ENCODE results near the gene PRDM11. TPM values are rescaled to one million over a fixed set of nuclear protein-coding genes. Genes with fewer than 3 reads are reported as not detected.

PRDM11 gene
- total RNA-seq, 1 donor from 2014 or later: 60.2 TPM

DNA sequence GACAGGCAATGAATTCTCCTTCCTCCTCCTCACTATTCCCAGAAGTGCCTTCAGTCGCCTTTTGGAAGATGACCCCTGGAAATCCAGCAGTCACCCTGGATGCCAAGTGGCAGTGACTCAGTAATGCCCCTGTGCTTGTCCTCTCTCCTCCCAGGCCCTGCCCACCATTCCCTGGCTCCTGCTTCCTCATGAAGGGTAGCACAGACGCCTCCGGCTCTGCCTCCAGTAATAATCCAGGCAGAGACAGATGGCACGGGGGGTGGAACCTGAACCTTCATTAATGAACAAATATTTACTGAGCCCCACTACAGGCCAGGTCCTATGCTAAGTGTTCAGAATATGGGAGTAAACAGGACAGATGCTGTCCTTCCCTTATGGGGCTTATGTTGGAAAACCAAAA, 116.5 kb downstream of the PRDM11 start:
- Mint-ChIP-seq H3K27ac (no peak overlapping the region), H3K4me3 (no peak overlapping the region), H3K27me3 (ENCODE audit: low read depth) (peaks cover 55% of the 10 kb centered on the region), H3K4me1 (no peaks in the 10 kb centered on the region), H3K9me3 (peaks cover 4% of the 10 kb centered on the region), H3K36me3 (no peaks in the 10 kb centered on the region)
- no peak for DNase-seq (ENCODE audit: low spot score in 2 of 2, unreplicated experiment in 2 of 2)
- no peak for TF ChIP-seq CTCF (IDR thresholded peaks at IDR 0.05; ENCODE audit: unreplicated experiment)

DNA sequence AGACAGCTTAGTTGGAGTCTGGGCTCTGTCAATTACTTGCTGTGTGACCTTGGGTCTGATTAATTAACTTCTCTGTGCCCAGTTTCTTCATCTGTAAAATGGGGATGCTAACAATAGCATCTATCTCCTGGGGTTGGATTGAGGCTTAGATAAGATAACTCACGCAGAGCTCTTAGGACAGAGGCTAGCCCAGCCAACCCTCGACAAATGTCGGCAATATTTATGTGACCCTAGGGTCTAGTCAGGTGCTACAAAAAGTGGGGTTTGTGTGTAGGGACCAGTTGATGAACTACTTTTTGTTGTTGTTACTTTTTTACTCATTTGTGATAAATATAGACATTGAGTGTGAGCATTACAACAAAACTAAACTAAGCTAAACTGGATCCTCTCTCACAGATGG, 117.3 kb downstream of the PRDM11 start:
- H3K27me3 Mint-ChIP-seq (ENCODE audit: low read depth): peaks cover 55% of the 10 kb centered on the region
- no peak for TF ChIP-seq CTCF (IDR thresholded peaks at IDR 0.05; ENCODE audit: unreplicated experiment)
- H3K27ac Mint-ChIP-seq: no peak overlapping the region
- H3K36me3 Mint-ChIP-seq: no peaks in the 10 kb centered on the region
- DNase-seq (ENCODE audit: low spot score in 2 of 2, unreplicated experiment in 2 of 2): no peak
- peaks cover 4% of the 10 kb centered on the region for H3K9me3 Mint-ChIP-seq
- H3K4me3 Mint-ChIP-seq: no peak overlapping the region
- H3K4me1 Mint-ChIP-seq: no peaks in the 10 kb centered on the region

DNA sequence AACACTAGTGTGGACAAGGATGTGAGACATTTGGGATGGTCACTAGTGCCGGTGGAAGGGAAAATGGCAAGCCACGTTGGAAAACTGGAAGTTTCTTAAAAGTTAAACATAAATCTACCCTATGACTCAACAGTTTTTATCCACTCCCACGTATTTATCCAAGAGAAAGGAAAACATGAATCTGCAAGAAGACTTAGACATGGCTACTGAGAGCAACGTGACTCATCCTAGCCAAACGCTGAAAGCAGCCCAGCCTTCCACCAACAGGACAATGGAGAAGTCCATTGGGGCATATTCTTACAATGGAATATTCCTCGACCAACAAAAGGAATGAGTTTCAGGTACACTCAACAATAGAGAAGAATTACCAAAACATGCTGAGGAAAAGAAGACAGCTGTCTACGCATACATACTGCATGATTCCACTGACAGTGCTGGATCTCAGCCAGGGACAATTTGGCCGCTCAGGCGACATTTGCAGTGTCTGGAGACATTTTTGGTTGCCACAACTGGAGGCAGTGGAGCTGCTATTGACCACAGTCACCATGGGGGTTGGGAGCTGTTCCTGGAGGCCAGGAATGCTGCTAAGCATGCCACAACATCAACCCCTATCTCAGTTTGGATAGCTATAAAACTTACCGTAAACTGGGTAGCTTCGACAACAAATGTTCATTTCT, 118.5 kb downstream of the PRDM11 start:
- no peak overlapping the region for H3K4me3 Mint-ChIP-seq
- no peak for DNase-seq (ENCODE audit: low spot score in 2 of 2, unreplicated experiment in 2 of 2)
- no peak overlapping the region for H3K27ac Mint-ChIP-seq
- H3K27me3 Mint-ChIP-seq (ENCODE audit: low read depth): peaks cover 53% of the 10 kb centered on the region
- H3K4me1 Mint-ChIP-seq: no peaks in the 10 kb centered on the region
- peaks cover 4% of the 10 kb centered on the region for H3K9me3 Mint-ChIP-seq
- H3K36me3 Mint-ChIP-seq: no peaks in the 10 kb centered on the region
- TF ChIP-seq CTCF (IDR thresholded peaks at IDR 0.05; ENCODE audit: unreplicated experiment): no peak

DNA sequence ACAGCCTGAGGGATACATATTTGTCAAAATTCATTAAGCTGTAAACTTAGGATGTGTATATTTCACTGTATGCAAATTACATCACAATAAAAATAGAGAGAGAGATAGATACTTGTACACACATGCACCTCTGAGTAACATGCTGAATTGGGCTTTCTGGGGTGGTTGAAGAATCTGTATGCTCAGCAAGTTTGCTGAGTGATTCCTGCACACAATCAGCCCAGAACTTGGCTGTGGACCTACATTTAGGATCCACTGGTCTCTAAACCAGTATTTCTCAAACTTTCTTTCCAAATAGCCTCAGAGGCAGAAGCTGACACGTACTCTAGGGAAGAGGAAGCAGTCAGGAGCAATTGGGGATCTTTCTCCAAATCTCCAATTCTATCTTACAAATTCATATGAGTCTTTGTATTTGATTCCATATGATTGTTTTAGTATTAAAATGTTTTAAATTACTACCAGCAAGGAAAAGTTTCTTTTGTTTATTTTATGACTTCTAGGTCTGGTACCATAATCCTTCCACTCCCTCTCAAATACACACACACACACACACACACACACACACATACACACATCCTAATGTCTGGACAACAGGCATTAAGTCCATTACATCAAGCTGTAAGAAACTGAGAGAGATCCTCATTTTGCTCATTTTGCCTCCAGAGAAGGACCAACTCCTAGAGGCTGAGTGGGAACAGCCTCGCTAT, 119.7 kb downstream of the PRDM11 start:
- no peak for DNase-seq (ENCODE audit: low spot score in 2 of 2, unreplicated experiment in 2 of 2)
- H3K36me3 Mint-ChIP-seq: no peaks in the 10 kb centered on the region
- peaks cover 53% of the 10 kb centered on the region for H3K27me3 Mint-ChIP-seq (ENCODE audit: low read depth)
- H3K9me3 Mint-ChIP-seq: peaks cover 5% of the 10 kb centered on the region
- no peaks in the 10 kb centered on the region for H3K4me1 Mint-ChIP-seq
- TF ChIP-seq CTCF (IDR thresholded peaks at IDR 0.05; ENCODE audit: unreplicated experiment): no peak
- no peak overlapping the region for H3K27ac Mint-ChIP-seq
- no peak overlapping the region for H3K4me3 Mint-ChIP-seq

DNA sequence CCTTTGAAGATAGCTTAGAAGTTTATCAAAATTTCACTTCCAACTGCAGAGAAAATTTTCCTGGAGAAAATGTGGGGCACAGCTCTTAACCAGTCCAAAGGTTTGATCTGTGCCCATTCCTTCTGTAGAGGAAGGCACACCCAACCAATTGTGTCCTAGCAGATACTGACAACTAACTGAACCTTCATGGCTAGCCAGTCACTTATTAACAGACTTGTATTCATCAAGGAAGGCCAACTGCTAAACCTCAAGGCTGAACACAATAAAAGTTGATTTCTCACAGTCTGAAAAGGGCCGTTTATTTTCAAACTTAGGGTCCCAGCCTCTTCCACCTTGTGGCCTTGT, 120.2 kb downstream of the PRDM11 start:
- Mint-ChIP-seq H3K9me3 (peaks cover 8% of the 10 kb centered on the region), H3K27me3 (ENCODE audit: low read depth) (peaks cover 55% of the 10 kb centered on the region), H3K36me3 (no peaks in the 10 kb centered on the region), H3K4me1 (no peaks in the 10 kb centered on the region), H3K4me3 (no peak overlapping the region), H3K27ac (no peak overlapping the region)
- DNase-seq (ENCODE audit: low spot score in 2 of 2, unreplicated experiment in 2 of 2): no peak
- TF ChIP-seq CTCF (IDR thresholded peaks at IDR 0.05; ENCODE audit: unreplicated experiment): no peak
